ENCODE results near the gene ENDOU.

Gene ENDOU

GRCh38 chr12:47722941-47723631 is 2.2 kb downstream of the ENDOU start:
- H3K4me3 ChIP-seq (ENCODE audit: low read depth, low read length): no peak overlapping the region

DNA sequence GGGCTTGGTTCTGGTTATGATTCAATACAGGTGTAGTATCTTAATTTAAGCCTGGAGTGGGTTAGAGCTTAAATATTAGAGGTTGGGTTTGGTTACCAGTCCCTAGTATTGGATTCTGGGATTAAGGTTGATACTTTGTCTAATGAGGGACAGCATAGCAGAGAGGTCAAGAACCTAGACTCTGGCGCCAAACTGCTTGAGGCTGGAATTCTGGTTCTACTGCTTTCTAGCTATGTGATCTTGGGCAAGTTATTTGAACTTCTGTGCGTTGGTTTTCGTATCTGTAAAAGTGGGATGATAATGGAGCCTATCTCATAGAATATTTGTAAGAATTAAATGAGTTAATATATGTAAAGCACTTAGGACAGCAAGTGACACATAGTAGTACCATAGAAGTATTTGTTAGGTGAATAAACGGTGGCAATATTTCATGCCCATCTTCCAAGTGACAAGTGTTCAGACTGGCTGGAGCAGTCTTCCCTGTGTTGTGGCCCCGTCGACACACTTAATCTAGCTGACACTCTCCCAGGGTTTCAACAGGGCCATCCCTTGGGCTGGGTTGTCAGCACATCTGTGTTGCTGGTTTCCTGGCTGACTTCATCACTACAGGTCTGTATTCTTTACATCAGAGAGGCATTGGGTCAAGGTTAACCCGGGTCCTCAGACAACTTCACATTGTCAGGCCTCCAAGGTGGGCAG is 3.0 kb downstream of the ENDOU start:
- no peak overlapping the region for H3K4me3 ChIP-seq (ENCODE audit: low read depth, low read length)

DNA sequence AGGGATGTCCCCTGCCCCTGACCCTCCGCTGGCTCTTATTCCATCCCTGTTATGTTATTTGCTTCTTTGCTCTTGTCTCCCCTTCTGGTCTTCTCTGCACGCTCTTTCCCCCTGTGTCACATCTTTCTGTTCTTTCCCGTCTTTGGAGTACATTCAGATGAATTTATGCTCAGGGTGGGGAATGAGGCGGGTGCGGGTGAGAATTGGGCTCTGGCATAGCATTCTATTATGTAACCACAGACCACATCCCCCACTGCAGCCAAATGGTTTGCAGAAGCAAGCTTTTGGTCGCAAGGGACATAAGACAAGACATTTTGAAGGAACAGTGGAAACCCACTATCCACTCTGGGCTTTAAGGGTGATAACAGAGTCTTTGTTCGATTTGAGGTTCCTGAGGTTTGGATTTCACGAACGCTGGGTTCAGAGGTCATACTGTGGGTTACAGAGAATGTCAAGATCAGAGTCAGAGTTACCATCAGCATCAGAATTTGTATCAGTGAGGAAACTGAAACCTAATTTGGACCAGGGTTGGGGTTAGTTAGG is 3.8 kb downstream of the ENDOU start:
- H3K4me3 ChIP-seq (ENCODE audit: low read depth, low read length): no peak overlapping the region

- no peak overlapping the region for H3K4me3 ChIP-seq (ENCODE audit: low read depth, low read length)
Observed at GRCh38 chr12:47718531-47718930, 6.8 kb downstream of the ENDOU start.

DNA sequence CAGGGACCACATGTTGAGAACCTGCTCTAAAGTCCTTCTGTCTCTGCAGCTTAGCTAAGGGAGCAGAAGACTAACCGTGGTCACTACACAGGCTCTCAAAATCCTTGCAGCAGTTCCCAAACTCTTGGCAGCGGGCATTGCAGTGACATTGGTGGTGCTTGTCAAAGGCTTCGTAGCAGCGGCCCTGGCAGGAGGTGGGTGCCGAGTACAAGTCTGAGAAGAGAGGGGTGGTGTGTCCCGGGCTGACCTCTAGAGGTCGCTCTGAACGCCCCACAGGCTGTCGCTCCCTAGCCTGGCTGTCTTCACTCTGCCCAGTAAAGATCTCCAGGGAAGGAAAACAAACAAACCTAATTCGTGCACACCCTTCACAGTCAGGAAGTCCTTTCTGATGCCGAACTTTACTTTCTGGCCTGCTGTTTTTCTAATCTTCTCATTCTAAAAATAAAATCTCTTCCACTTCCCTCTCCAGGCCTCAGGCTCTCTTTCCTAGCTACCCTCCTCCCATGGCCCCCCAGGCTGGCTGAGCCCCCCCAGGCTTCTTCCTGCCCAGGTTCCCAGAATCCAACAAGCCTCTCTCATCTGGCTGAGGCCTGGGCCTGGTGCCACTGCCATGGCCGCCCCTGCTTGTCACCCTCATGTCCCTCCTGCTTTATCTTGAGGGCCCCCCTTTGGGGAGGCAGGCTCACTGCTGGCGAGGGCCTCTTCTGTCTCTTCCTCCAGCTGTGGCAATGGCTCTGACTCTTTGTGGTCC is 7.7 kb downstream of the ENDOU start:
- no peak overlapping the region for H3K4me3 ChIP-seq (ENCODE audit: low read depth, low read length)

- no peak overlapping the region for H3K4me3 ChIP-seq (ENCODE audit: low read depth, low read length)
Observed at GRCh38 chr12:47717046-47717442, 8.2 kb downstream of the ENDOU start.

DNA sequence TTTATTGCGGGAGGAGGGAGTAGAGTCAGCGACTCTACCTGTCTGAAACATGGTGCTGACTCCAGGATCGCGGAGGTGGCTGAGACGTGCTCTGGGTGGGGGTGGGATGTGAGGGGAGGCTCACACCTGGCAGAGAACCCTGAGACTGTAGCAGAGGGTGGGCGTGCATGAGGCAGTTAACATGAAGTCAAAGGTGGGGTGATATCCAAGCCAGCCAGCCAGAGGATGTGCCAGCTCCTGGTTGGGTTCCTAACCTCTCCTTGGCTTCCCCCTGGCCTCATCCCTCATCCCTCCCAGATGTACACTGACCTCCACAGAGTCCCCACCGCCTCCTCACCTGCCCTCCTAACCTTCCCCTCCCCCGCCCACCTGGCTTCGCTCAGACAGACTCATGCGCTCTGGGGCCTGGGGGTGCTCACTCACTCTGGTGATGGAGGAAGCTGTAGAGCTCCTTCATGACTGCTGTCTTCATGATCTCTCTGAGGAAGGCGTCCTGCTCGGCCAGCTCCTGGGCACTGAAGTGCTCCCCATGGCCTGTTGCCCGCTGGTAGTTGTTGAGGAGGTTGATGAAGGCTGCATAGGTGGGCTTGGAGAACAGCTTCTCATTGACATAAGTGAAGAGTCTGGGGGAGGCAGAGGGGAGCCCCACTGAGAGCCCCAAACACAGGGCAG is 9.3 kb downstream of the ENDOU start:
- no peak overlapping the region for H3K4me3 ChIP-seq (ENCODE audit: low read depth, low read length)

DNA sequence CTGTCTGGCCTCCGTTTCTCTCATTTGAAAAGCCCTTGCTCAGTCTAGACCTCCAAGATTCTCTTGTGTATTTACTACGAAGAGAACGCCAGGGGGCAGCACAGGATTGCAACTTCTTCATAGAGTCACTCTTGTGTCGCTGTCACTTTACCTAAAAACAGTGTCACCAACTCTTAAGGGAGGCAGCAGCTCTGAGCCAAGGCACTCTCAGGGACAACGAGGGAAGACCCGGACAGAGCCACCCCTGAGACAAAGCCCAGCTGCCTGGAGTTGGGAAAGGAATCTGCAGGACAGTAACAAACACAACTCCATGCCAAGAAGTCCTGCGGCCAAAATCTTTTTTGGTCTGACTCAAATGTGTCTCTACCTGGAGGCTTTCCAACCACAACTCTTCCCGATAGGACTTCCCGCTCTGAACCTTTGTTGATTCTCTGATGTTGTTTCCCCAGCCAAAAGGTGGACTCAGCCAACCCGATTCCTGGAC is 9.9 kb downstream of the ENDOU start:
- no peak overlapping the region for H3K4me3 ChIP-seq (ENCODE audit: low read depth, low read length)

DNA sequence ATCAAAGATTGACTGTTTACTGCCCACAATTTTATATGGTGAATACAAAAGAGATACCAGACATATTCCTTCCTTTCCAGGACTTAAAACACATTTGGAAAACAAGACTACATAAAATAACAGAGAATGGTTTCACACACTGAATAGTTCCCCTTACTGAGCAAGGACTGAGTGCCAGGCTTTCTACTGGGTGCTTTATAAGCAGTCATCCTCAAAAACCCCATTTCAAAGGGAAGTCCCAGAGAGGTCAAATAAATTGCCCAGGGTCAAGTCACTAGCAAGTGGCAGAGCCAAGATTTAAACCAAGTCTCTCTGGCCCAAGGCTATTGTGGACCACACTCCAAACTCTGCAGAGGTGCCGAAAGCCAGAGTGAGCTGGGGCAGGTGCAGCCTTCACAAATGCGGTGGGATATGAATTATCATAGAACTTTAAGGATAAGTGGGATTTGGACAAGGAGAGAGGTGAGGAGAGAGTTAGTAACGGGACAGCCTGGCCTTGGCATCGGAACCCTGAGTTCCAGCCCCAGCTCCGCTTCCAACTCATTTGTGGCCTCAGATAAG is 10.4 kb downstream of the ENDOU start:
- H3K4me3 ChIP-seq (ENCODE audit: low read depth, low read length): no peak overlapping the region

DNA sequence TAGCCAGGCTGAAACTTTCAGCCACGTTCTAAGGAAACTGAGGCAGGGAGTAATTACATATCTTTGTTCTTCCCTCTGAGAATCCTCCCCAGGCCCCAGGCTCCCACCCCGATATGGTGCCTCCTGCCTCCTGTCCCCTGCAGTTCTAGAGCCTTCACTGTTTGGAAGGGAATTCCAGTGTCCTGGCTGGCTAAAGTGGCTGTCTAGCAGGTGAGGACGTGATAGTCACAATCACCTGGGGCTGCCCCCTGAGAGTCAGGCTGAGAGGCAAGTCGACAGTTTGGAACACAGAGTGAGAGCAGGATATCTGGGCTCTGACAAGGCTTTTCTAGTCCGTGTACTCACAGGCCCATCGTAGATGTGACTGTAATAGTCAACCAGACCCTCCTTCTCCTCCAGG is 13.1 kb downstream of the ENDOU start:
- no peak overlapping the region for H3K4me3 ChIP-seq (ENCODE audit: low read depth, low read length)

DNA sequence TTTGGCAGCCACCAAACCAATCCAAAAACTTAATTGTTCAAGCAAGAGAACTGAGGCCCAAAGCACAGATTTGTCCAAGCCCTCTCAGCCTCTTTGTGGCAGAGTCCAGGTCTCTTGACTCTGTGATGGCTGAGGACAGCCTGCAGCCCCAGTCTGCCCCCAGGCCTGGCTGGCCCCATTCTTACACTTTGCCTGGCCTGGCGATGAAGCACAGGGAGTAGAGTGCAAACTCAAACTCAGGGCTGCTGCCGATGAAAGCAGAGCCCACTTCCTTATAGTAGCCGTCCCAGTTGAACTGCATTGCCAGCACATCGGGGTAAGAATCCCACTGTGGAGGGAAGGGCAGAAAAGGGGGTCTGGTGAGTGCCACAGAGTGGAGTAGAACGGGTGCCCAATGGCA is 13.8 kb downstream of the ENDOU start:
- H3K4me3 ChIP-seq (ENCODE audit: low read depth, low read length): no peak overlapping the region

- no peak overlapping the region for H3K4me3 ChIP-seq (ENCODE audit: low read depth, low read length)
Observed at GRCh38 chr12:47710278-47710677, 15.0 kb downstream of the ENDOU start.

DNA sequence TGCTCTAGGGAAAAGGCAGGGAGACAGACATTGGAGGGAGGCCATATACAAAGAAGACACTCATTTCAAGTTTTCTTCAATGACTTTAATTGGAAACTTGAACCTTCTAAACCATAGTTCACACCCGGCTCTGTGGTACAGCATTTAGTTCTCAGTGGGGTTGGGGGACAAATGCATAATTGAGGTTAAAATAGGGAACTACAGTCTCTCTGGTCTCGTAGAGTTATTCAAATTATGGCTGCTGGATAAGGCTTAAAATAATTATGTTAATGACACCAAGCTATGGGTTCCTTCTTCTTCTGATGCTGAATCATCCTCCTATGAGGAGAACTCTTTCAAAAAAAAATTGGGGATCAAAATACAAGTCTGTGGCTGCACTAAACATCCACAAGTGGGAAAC is 15.6 kb downstream of the ENDOU start:
- no peak overlapping the region for H3K4me3 ChIP-seq (ENCODE audit: low read depth, low read length)

GRCh38 chr12:47709237-47709636 is 16.1 kb downstream of the ENDOU start:
- H3K4me3 ChIP-seq (ENCODE audit: low read depth, low read length): no peak overlapping the region

DNA sequence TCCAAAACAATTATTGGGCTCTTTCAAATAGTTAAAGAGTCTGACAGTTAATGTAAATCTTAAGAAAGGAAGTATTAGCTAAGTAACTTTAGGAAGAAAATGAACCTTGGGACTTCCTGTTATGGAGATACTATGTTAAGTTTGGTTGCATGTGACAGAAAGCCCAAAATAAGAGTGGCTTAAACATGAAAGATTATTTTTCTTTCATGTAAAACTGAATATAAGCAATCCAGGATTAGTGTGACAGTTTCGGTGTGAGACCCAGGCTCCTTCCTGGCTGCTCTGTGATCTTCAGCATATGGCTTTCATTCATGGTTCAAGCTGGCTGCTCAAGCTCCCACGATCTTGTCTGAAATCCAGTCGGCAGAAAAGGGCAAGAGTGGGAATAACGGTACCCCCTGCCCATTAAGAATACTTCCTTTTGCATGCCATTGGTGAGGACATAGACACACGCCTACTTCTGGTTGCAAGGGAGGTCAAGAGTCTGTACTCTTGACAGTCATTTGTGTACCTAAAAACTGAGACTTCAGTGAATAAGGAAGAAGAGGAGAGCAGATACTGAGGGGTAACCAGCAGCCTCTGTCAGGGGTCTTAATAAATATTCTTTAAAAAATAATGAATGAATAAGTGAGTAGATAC is 17.3 kb downstream of the ENDOU start:
- no peak overlapping the region for H3K4me3 ChIP-seq (ENCODE audit: low read depth, low read length)

DNA sequence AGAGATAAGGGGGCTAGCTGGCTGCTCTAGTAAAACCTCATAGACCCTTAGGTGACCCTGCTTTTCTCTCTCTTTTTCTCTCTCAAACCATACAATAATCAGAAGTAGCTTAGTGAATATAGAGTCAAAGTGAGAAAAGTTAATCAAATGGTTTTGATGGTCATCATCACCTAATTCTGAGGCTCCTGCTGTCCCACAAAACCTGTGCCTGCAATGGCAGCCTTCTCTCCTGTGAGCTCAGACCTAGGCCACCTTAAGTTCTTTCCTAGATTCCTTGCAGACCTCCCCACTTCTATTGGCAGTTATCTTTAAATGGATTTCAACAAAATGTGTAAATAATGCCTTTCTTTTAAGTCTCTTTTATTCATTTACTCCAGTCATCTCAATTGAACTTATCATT is 17.9 kb downstream of the ENDOU start:
- no peak overlapping the region for H3K4me3 ChIP-seq (ENCODE audit: low read depth, low read length)

GRCh38 chr12:47705566-47706425 is 19.5 kb downstream of the ENDOU start, which contains the start of gene RPAP3:
TSS of gene RPAP3 (minus strand) at chr12:47706030. CDS start at chr12:47702840, 3,190 bp downstream.
- peak within 1 kb of the TSS; percentile 80 for H3K4me3 ChIP-seq (ENCODE audit: low read depth, low read length)

DNA sequence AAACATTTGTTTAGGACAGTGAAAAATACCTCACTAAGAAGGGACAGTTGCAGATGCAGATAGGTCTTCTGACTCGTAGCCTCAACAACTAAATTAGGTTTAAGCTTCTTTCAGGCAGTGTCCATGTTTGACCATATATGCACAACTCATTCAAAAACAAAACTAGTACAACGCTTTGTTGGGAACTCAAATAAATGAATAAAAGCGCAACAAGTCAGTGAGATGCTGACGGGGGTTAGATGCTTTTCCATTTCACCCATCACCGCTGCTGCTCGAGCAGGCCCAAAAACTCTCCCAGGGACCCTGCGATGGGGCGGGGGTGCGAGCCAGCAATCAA is 20.1 kb downstream of the ENDOU start:
- peak overlapping the region; percentile 80 for H3K4me3 ChIP-seq (ENCODE audit: low read depth, low read length)

DNA sequence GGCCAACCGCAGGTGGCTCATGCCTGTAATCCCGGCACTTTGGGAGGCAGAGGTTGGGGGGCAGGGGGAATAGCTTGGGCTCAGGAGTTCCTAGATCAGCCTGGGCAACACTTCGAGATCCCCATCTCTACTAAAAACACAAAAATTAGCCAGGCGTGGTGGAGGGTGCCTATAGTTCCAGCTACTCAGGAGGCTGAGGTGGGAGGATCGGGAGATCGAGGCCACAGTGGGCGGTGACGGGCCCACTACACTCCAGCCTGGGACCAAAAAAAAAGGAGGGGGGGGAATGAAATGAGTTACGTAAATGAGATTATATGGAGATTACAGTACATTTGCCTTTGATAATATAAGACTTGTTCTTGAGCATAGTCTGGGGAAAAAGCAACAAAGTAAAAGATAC is 20.6 kb downstream of the ENDOU start:
- H3K4me3 ChIP-seq (ENCODE audit: low read depth, low read length): peak overlapping the region; percentile 80
